Stimulated activated CD4-positive, alpha-beta T cell treated with anti-CD3 and anti-CD28 coated beads, TNF-alpha, amount 100 ng/mL, for 48 hours (primary cell): ENCODE data around the gene ITLN2.
"Not testable (repeated sequence)": the region's sequence is repeated elsewhere in the genome, so short reads cannot be mapped to it uniquely, and the experiment has no call there.

Source experiments
- DNase-seq, 3 donors: peaks; one replicate each; pipeline ENCODE4 v3.0.0-alpha.2; 2020; ENCODE audit warnings: low read depth in 3 of 3

The ITLN2 gene

DNA sequence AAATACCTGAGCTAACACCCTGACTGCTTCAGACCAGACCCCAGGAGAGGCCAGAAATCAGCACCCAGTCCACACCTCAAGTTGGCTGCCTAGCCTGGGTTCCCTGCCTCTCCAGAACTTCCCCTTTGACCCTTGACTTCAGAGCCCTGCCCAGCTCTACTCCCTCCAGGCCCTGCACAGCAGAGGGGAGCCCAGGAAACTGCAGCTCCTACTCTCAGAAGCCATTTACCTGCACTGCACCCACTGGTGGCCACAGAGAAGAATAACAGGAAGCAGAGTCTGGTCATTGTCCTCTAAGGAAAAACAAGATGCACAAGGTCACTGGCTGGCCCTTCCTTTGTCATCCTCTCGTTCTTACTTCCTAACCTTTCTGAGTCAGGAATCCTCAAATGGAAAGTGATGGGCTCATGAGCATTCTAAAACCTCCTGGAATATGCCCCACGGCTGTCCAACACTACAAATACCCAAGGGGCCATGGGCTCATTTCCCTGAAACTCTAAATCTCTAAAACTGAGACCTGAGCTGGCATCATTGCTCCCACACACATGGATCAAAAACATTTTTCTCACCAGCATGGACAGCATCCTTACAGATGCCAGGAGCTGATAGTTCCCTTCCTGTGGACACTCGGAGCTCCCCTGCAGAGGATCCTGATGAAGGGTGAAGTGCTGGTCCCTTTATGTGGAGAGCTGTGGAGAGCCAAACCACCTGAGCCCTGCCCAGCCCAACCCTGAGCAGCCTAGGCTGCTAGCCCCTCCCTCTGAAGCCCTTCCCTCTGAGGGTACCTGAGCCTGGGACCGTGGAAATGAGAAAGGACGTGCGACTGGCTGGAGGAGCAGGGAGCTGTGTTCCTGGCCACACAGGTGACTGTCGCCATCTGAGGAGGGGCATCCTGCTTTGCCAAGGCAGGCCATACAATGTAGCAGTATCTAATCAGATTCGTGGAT is at the start of gene ITLN2:
TSS of gene ITLN2 (minus strand) at position 652 of the 947 bp plus-strand sequence. CDS start at position 584, 68 bp downstream.
- peak in 2 of 3 donors; percentile 23 to 26 for DNase-seq

DNA sequence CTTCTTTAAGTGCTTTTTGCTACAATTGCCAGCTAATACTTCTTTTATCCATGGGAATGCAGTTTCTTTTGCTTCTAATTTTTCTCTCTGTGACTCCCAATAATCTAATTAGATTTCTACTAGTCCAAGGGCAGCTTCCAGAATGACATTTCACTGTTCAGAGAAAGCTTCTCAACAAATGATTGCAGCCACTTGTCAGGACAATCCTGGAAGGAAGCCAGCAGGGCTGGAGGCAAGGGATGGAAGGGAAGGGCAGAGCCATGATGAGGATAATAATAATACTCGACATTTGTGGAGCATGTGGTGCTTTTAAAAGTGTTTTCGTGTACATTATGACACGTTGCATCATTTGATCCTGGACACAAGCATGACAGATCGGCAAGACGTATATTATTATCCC is 46.9 kb upstream of the ITLN2 start:
- no peak for DNase-seq

GRCh38 chr1:161000736-161001480 is 46.3 kb upstream of the ITLN2 start:
- DNase-seq, result no peak

GRCh38 chr1:160999376-160999775 is 44.8 kb upstream of the ITLN2 start:
- no peak for DNase-seq

DNA sequence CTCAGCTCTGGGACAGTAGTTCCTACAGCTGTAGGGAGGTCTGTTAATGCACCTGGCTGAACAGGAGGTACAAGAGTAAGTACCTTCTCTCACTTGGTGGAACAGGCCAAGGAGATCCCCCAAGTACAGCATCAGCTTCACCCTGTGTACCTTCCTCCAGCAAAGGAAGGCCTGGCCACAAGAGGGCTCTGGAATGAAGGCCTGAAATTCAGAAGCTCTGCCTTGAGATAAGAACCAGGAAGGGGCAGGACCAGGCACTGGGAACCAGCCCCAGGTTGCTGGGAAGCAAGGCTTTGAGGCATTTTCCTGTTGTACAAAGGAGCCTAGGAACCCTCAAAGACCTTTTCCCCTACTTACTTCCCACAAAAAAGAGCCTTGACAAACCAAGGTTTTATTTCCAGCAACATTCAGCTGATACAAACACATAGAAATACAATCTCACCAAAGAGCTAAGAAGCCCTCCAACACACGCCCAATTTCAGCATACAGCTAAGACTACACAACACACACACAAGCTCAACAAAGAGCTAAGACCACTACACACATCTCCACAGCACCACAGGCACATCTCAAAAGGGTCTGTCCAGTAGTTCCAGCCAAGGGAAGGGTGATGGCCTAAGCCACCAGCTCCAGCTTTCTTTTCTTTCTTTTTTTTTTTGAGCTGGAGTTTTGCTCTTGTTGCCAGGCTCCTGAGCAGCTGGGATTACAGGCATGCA is 42.9 kb upstream of the ITLN2 start:
- DNase-seq, result no peak

- DNase-seq, result no peak
Observed at GRCh38 chr1:160996178-160996577, 41.6 kb upstream of the ITLN2 start.

DNA sequence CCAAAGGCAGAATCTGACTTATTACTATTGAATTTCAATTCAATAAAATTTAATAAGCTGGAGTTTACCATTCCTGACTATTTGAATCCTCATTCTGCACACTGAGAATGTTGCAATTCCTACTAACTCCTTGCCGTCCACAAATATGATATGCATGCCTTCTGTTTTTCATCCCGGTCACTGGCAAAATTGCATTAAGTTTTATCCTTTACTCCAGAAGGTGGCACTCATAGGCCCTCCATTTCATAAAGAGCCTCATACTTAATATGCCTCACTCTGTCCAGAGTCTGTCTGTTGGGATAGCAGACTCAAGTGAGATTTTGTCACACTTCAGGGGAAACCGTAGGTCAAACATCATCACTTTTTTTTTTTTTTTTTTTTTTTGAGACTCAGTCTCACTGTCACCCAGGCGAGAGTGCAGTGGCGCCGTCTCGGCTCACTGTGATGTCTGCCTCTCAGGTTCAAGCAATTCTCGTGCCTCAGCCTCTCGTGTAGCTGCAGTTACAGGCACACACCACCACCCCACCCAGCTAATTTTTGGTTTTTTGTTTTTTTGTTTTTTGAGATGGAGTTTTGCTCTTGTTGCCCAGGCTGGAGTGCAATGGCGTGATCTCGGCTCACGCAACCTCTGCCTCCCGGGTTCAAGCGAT is 39.1 kb upstream of the ITLN2 start:
- DNase-seq, result no peak

GRCh38 chr1:160992036-160992435 is 37.4 kb upstream of the ITLN2 start:
- not testable (repeated sequence) for DNase-seq

- DNase-seq, result no peak
Observed at GRCh38 chr1:160987359-160988050, 32.9 kb upstream of the ITLN2 start.

- DNase-seq, result no peak
Observed at GRCh38 chr1:160985723-160986122, 31.1 kb upstream of the ITLN2 start.

DNA sequence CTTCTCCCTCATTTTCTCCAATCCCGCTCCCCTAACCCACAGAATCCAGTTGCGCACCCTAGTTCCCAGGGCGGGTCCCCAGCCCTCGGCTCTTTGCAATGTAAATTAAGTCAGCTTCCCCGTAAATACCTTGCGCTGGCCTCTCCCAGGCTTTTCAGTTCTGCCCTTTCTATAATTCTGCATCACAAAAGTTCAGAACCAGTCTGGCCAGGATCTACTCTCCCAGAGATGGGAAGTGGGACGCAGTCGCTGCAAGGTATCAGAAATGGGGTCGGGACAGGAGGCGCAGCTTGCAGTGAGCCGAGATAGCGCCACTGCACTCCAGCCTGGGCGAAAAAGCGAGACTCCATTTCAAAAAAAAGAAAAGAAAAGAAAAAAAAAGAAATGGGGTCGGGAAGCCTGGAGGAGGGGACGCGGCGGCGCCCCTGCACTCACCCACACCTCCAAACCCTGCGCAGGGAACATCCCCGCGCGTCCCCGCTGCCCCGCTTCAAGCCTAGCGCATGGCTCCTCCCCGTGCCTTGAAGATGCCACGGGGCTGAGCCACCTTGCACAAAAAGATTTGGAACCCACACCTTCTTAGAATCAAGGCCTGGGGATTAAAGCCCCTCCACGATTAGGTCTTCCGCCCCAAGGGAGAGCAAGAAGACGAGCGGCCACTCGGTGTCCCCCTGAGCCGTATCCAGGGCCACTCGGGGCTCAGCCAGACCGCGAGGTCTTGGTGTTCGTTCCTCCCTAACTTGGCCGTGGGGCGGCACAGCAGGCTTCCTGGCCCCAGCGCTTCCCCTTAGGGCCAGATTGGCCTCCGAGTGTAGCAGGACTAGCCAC is 27.2 kb upstream of the ITLN2 start:
- DNase-seq, result no peak

- no peak for DNase-seq
Observed at GRCh38 chr1:160979286-160979685, 24.7 kb upstream of the ITLN2 start.

DNA sequence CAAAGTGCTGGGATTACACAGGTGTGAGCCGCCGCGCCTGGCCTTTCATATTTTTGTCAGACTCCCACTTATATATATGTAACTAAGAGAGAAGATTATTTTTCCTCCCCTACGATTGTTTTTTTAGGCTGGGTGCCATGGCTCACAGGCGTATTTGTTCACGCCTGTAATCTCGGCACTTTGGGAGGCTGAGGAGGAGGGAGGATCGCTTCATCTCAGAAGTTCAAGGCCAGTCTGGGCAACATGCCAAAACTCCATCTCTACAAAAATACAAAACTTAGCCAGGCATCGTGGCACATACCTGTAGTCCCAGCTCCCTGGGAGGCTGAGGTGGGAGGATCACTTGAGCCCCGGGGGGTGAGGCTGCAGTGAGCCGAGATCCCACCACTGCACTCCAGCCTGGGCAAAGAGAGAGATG is 23.9 kb upstream of the ITLN2 start:
- no peak for DNase-seq

DNA sequence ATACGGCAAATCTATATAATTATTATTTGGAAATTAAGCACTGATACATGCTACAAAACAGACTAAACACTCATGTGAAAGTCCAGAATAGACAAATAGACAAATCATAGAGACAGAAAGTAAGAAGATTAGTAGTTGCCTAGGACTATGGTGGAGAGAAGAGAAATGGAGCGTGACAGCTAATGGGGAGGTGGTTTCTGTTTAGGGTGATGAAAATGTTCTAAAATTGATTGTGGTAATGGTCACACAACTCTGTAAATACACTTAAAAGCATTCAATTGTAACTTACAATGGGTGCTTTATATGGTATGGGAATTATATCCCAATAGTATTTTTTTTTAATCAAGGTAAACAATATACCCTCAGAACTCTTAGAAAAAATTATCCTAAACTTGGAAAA is 20.4 kb upstream of the ITLN2 start:
- DNase-seq, result no peak

DNA sequence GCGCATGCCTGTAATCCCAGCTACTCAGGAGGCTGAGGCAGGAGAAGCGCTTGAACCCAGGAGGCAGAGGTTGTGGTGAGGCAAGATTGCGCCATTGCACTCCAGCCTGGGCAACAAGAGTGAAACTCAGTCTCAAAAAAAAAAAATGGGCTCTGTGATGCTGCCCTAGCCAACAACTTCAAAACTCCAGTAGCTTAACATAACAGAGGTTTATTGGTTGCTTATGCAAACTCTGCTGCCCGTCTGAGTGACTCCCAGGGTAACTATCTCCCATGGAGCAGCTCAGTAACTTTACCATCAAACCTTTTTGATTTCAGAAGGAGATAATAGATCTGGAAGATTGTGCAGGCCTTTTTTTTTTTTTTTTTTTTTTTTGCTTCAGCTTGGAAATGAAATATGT is 18.9 kb upstream of the ITLN2 start:
- DNase-seq, result no peak

DNA sequence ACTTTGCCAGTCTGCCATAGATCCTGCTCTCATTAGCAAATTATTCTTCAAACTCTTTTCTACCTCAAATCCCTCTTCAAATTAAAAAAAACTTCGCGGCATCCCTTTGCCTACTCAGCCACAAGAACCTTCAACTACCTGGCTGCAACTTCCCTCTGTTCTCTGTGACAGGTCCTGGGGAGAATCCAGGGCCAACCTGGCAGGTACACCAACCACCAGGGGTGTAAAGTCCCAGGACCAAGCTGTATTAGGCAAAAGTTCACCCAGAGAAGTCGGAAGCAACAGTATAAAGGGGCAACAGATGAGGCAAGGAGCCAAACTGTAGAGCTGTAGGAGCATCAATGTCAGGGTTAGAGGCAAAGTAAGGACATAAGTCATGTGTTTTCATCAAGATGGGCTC is 18.3 kb upstream of the ITLN2 start:
- DNase-seq, result no peak

- peak; percentile 18 to 54 (median 34) for DNase-seq
Observed at GRCh38 chr1:160971618-160972056, 17.0 kb upstream of the ITLN2 start.

DNA sequence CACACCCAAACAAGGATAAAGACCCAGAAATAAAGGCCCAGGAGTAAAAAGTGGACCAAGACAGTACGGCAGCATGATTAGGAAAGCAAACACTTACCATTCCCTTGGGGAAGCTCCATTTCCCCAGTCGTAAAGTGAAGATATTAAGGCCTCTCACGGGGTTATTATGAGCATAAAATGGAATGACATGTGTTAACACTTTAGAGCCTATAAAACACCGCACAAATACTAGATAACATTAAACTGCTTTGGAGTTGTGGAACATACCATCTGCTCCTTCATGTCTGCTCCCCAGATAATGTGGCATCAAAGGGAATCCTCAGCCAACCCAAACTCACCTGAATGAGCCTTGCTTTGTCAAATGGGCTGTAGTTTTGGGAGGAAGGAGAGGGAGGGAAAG is 8.9 kb upstream of the ITLN2 start:
- no peak for DNase-seq

DNA sequence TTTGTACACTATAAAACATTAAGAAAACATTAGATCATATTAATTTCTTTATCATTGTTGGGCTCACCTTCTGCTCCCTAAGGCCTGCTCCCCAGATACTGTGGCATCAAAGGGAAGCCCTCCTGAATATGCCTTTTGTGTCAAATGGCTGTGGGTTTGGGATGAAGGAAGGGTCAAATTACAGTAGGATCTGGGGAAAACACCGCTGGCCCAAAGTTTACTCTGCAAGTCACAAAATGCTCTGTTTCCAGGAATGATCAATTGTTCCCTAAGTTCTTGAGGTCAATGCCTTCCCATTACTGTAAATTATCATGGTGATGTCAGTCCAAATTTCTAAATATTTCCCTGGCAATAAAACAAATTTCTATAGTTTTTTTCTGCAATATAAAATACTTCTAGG is 6.8 kb upstream of the ITLN2 start:
- no peak for DNase-seq

GRCh38 chr1:160956966-160957365 is 2.4 kb upstream of the ITLN2 start:
- no peak for DNase-seq
